ENCODE results near the gene TMEM176A. TPM values are rescaled to one million over a fixed set of nuclear protein-coding genes. Genes with fewer than 3 reads are reported as not detected.
"Not testable (repeated sequence)": the region's sequence is repeated elsewhere in the genome, so short reads cannot be mapped to it uniquely, and the experiment has no call there.

TMEM176A gene
- total and polyA plus RNA-seq, 12 donors: 0.78 to 70.9 (median 22.5) TPM

DNA sequence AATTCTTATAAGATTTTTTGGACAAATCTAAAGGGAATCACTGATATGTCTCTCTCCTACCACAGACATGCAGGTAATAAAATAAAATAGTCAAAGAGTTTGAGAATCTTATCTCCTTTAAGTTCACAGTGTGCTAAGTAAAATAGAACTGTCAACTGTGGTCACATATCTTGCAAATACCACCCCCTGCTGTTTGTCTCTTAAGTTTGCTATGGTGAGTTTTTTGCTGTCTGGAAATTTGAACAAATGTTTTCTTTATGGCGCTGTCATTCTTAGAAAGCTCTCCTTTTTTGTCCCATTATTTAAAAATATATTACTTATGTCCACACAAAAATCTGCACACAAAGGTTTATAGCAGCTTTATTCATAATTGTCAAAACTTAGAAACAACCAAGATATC, 43.7 kb upstream of the TMEM176A start:
- Histone ChIP-seq H3K36me3 (replicated peaks in 1 of 2) (no peaks in the 10 kb centered on the region), H3K9me3 (replicated peaks in 1 of 3) (no peaks in the 10 kb centered on the region), H3K27ac (no peak overlapping the region), H3K27me3 (peaks cover 2% of the 10 kb centered on the region), H3K4me1 (replicated peaks in 1 of 2) (peaks cover 0 to 3% of the 10 kb centered on the region in 2 donors), H3K4me3 (no peak overlapping the region)
- intact Hi-C loops (cut with DNase I): loop anchor here in 1 of 2 donors (10.0 kb wide), 1 partner anchor 312 kb away; no protein-coding TSS in a partner anchor
- no peak for TF ChIP-seq POLR2A (IDR thresholded peaks at IDR 0.05)
- TF ChIP-seq, protein P1, sequence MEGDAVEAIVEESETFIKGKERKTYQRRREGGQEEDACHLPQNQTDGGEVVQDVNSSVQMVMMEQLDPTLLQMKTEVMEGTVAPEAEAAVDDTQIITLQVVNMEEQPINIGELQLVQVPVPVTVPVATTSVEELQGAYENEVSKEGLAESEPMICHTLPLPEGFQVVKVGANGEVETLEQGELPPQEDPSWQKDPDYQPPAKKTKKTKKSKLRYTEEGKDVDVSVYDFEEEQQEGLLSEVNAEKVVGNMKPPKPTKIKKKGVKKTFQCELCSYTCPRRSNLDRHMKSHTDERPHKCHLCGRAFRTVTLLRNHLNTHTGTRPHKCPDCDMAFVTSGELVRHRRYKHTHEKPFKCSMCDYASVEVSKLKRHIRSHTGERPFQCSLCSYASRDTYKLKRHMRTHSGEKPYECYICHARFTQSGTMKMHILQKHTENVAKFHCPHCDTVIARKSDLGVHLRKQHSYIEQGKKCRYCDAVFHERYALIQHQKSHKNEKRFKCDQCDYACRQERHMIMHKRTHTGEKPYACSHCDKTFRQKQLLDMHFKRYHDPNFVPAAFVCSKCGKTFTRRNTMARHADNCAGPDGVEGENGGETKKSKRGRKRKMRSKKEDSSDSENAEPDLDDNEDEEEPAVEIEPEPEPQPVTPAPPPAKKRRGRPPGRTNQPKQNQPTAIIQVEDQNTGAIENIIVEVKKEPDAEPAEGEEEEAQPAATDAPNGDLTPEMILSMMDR (IDR thresholded peaks at IDR 0.05): peak in 4 of 6 experiments; percentile 39 to 49 (median 42)
- no peak for DNase-seq
- WGBS, 4 donors: 34 to 52% (median 47%) methylated on average over 1 of the region's 1 CpG

DNA sequence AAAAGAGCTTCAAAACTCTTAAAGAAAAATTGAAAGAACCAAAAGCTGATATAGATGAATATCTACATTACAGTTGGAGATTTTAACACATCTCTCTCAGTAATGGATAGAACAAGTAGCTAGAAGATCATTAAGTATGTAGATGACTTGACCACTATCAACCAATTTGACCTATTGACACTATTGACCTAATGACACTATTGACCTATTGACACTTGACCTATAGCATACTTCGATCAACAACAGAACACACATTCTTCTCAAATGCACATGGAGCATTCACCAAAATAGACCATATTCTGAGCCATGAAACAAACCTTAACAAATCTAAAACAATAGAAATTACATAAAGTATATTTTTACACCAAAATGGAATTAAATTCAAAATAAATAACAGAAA, 41.1 kb upstream of the TMEM176A start:
- TF ChIP-seq, protein P1 (IDR thresholded peaks at IDR 0.05): no peak
- no peak for TF ChIP-seq POLR2A (IDR thresholded peaks at IDR 0.05)
- peaks cover 0 to under 1% of the 10 kb centered on the region in 2 donors for H3K4me1 ChIP-seq (replicated peaks in 1 of 2)
- intact Hi-C loops (cut with DNase I): loop anchor here in 1 of 2 donors (10.0 kb wide), 1 partner anchor 315 kb away; no protein-coding TSS in a partner anchor
- H3K27ac ChIP-seq: no peak overlapping the region
- H3K27me3 ChIP-seq: peaks cover 2% of the 10 kb centered on the region
- H3K4me3 ChIP-seq: no peak overlapping the region
- 50 to 70% (median 54%) methylated on average over 1 of the region's 1 CpG for WGBS, 4 donors
- no peaks in the 10 kb centered on the region for H3K9me3 ChIP-seq (replicated peaks in 1 of 3)
- DNase-seq: no peak
- H3K36me3 ChIP-seq (replicated peaks in 1 of 2): no peaks in the 10 kb centered on the region

DNA sequence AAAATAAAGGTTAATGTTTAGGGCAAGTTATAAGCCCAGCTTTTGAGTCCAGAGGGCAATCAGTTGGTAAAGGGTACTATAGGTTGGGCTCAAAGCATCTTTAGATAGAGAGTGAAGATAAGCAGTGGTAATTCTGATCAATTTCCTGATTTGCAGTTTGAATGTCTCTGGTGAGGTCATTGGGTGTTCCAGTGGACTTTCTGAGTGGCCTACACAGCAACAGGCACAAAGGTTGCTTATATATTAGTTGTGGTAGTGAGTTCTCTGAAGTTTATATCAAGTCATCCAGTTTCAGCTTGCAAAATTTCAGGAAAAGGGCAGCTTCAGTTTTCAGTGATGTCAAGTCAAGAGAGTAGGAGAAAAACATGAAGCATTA, 34.2 kb upstream of the TMEM176A start:
- Histone ChIP-seq H3K27me3 (no peaks in the 10 kb centered on the region), H3K4me1 (replicated peaks in 1 of 2) (no peaks in the 10 kb centered on the region), H3K9me3 (replicated peaks in 1 of 3) (no peaks in the 10 kb centered on the region), H3K36me3 (replicated peaks in 1 of 2) (no peaks in the 10 kb centered on the region), H3K4me3 (no peak overlapping the region), H3K27ac (no peak overlapping the region)
- intact Hi-C loops (cut with DNase I): no loop called here
- no peak for DNase-seq
- TF ChIP-seq, protein P1 (IDR thresholded peaks at IDR 0.05): no peak
- TF ChIP-seq POLR2A (IDR thresholded peaks at IDR 0.05): no peak

DNA sequence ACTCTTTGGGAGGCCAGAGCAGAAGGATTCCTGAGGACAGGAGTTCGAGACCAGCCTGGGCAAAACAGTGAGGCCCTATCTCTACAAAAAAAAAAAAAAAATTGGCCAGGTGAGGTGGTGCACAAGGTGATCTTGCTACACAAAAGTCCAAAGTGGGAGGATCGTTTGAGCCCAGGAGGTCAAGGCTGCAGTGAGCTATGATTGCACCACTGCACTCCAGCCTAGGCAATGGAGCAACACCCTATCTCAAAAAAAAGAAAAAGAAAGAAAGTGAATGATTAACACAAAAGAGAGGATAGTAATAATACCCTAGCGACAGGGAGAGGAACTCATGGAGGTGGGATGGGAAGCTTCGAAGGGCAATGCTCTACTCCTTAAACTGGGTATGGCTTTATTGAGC, 30.8 kb upstream of the TMEM176A start:
- no peaks in the 10 kb centered on the region for H3K36me3 ChIP-seq (replicated peaks in 1 of 2)
- no peak overlapping the region for H3K27ac ChIP-seq
- DNase-seq: no peak
- H3K4me3 ChIP-seq: no peak overlapping the region
- intact Hi-C loops (cut with DNase I): no loop called here
- no peaks in the 10 kb centered on the region for H3K9me3 ChIP-seq (replicated peaks in 1 of 3)
- TF ChIP-seq, protein P1 (IDR thresholded peaks at IDR 0.05): no peak
- TF ChIP-seq POLR2A (IDR thresholded peaks at IDR 0.05): no peak
- WGBS, 4 donors: 75 to 82% (median 78%) methylated on average over 4 of the region's 4 CpGs
- H3K27me3 ChIP-seq: no peaks in the 10 kb centered on the region
- no peaks in the 10 kb centered on the region for H3K4me1 ChIP-seq (replicated peaks in 1 of 2)

DNA sequence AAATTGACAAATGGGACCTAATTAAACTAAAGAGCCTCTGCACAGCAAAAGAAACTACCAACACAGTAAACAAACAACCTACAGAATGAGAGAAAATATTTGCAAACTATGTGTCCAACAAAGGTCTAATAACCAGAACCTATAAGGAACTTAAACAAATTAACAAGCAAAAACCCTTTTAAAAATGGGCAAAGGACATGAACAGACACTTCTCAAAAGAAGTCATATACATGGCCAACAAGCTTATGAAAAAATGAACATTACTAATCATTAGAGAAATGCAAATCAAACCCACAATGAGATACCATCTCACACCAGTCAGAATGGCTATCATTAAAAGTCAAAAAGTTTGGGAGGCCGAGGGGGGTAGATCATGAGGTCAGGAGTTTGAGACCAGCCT, 26.4 kb upstream of the TMEM176A start:
- H3K4me1 ChIP-seq (replicated peaks in 1 of 2); intact Hi-C loops (cut with DNase I); DNase-seq; H3K27me3 ChIP-seq; H3K9me3 ChIP-seq (replicated peaks in 1 of 3); H3K27ac ChIP-seq; H3K4me3 ChIP-seq; H3K36me3 ChIP-seq (replicated peaks in 1 of 2): not testable (repeated sequence)
- 63 to 87% (median 82%) methylated on average over 1 of the region's 1 CpG for WGBS, 4 donors
